G401.6 (cell line): ENCODE data around the gene GCH1.
"Not testable (repeated sequence)": the region's sequence is repeated elsewhere in the genome, so short reads cannot be mapped to it uniquely, and the experiment has no call there.

Experiments used
- FAIRE-seq: peaks from 2 replicates; lab custom pipeline; 2012; peaks lifted over from hg19 to GRCh38; lab: Jason Lieb, UNC

Gene GCH1

DNA sequence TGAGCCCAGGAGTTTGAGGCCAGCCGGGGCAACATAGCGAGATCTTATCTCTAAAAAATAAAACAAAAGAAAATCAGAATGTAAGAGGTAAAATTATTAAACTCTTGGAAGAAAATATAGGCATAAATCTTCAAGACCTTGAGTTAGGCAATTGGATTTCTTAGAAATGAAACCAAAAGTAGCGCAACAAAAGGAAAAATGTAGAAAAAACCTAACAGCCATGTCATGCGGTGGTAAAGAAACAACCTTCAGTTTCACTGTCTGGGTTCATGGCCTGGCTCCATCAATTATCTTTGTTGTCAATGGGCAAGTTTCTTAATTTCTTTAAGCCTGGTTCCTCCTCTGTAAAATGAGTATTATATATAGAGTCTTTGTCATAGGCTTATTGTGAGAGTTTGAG lies 5.6 kb upstream of the GCH1 start:
- FAIRE-seq = no peak

DNA sequence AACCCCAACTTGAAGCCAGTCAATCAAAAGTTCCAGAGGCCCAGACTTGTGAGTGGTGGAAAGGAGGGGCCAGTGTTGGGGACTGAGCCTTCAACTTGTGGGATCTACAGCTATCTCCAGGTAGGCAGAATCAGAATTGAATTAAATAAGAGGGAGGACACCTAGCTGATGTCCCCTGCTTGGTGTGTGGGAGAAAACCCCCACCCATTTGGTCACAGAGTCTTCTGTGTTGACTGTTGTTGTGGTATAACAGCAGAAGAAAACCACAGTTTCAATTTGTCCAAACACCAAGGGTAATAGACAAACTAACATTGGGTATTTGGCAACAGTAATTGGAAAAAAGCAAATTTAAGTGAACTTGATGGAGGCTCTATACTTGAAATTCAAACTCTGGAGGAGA lies 3.4 kb upstream of the GCH1 start:
- no peak for FAIRE-seq

DNA sequence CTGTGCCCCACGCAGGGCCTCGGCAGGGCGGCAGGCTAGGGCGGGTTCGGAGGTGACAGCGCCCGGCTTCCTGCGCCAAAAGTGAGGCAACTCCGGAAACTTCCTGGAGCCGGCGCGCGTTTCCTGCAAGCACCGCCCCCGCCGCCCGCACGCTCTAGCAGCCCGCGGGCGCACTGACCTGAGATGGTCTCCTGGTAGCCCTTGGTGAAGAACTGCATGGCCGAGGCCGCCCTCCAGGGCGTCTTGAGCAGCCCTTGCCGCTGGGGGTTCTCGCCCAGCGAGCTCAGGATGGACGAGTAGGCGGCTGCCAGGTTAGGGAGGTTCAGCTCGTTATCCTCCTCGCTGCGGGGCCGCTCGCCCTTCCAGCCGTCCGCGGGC lies 494 bp downstream of the GCH1 start:
- no peak for FAIRE-seq

DNA sequence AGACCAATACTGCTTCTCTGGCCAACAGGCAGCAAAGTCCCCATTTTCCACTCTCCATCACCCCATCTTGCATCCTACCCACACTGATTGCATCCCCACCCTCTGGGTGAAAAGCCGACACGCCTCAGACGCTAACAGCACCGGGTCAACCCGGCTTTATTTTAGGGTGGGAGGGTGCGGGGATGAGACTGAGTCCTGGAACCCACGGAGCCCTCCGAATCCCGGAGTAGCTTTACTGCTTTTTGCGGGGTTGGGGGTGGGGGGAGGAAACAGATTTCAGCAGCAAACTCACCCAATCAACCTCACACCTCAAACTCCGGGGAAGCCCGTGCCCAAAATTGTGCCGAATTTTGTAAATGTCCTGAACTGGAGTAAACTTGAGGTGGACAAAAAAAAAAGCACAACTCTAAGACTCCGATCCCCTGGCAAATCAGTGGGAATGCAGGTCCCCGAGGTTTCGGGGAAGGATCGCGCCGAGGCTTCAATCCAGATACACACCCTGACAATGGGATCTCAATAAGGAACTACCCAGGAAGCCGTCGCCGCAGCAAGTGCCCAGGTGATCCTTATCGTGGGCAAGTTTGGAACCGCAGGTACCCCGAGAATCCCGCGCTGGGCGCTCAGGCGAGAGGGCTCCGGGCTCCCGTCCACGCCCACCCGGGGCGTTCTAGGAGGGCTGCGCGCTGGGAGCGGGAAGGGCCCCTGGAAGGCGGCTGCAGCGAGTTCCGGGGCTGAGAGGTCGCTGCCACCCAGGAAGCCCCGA lies 1.1 kb downstream of the GCH1 start:
- no peak for FAIRE-seq

DNA sequence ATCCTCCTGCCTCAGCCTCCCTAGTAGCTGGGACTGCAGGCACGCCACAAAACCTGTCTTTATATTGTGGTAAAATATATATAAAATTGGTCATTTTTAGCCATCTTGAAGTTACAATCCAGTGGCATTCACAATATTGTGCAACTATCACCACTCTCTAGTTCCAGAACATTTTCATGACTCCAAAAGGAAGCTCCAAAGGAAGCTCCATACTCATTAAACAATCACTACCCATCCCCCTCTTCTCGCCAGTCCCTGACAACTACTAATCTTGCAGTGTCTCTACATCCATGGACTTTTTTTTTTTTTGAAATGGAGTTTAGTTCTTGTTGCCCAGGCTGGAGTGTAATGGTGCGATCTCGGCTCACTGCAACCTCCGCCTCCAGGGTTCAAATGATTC lies 3.1 kb downstream of the GCH1 start:
- FAIRE-seq = no peak

DNA sequence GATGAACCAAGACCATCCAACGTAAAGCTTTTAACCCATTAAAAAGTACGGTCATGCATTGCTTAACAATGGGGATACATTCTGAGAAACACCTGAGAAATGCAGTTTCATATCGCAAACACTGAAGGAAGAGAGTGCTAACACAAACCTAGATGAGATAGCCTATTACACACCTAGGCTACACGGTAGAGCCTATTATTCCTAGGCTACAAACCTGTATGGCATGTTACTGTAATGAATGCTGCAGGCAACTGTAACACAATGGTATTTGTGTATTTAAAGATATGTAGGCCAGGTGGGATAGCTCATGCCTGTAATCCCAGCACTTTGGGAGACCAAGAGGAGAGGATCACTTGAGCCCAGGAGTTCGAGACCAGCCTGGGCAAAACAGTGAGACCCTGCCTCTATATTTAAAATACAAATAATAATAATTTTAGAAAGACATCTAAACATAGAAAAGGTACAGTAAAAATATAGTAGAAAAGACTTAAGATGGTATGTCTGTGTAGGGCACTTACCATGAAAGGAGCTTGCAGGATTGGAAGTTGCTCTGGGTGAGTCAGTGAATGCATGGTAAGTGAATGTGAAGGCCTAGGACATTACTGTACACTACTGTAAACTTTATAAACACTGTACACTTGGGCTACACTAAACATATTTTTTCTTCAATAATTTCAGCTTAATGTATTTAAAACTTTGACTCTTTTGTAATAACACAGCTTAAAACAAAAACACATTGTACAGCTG lies 4.6 kb downstream of the GCH1 start:
- not testable (repeated sequence) for FAIRE-seq

DNA sequence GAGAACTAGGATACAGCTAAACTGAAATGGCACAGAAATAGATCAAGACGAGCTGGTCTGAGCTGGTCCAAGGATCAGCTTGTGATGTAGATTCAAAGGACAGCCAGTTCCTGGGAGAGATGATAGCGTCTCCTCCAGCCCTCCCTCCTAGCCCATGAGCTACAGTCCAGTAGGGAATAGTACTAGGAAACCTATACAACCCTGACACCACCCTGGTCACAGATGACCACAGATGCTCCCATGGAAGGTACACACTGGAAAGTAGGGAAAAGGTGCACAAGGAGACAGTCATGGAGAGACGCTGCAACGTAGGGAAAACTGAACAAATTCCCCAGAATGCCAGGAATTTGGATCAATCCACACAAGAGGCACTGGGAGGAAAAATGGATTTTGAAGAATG lies 6.9 kb downstream of the GCH1 start:
- no peak for FAIRE-seq

DNA sequence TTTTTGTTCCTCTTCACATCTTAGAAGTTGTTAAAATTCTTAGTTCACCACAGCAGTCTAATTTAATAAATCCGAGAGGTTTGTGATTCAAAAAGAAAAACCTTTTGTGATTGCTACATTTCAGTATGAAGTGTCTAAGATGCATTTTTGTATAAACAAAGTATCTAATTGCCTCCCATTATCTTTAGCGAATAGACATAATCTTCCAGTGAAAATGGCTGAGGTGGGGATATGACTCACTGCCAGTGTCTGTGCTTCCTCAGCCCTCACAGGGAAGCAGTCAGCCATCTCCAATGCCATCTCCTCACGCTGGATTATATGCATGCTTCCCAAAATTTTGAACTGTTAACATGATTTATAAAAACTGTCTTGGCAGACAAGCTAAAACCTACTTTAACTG lies 7.6 kb downstream of the GCH1 start:
- no peak for FAIRE-seq

DNA sequence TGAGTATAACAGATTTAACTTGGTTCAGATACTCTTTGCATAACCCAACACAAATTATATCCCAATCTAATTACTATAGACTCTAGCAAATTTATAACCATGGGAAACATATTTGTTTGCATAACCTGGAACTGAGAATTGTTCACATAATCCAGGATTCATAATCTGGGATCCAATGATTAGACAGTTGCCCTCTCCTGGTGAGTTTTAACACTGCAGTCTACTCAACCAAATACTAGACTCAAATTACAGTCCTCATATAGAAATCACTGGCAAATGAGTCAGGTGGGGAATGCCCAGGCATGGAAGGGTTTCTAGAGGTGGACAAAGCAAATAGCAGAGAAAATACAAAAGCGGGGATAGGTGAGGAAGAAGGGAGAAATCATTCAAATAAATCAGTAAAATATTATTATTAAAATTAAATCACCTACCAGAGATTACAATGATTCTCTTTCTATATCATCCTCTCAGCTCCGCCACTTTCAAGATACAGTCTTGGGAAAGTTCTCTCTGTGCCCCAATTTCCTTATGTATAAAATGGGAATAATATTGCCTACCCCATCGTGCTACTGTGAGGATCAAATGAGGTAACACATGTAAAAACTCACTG lies 9.4 kb downstream of the GCH1 start:
- FAIRE-seq = peak; percentile 70

DNA sequence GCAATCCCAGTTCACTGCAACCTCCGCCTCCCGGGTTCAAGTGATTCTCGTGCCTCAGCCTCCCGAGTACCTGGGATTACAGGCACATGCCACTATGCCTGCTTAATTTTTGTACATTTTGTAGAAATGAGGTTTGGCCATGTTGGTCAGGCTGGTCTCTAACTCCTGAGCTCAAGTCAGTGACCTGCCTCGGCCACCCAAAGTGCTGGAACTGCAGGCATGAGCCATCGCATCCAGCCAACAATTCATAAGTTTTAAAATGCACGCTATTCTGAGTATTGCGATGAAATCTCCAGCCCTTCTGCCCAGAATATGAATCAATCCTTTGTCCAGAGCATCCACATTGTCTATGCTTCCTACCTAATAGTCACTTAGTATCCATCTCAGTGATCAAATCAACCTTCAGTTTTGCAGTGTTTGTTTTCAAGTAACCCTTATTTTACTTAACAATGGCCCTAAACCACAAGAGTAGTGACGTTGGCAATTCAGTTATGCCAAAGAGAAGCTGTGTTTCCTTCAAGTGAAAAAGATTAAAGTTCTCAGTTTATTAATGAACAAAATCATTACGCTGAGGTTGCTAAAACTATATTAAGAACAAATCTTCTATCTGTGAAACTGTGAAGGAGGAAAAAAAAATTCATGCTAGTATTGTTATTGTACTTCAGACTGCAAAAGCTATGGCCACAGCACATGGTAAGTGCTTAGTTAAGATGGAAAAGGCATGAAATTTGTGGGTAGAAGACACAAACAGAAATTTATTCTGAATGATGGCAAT lies 11.0 kb downstream of the GCH1 start:
- no peak for FAIRE-seq

DNA sequence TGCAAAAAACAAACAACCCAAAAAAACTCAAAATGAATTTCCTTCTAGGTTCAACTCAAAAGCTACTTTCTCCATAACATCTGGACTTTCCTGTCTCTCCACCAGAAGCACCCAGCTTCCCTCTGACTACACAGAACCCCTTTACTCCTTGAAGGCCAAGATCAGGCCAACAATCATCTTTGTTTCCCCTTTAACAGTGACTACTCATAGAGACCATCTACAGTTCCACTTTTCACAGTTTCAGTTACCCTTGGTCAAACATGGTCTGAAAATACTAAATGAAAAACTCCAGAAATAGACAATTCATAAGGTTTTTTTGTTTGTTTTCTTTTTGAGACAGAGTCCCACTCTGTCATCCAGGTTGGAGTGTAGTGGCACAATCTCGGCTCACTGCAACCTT lies 11.8 kb downstream of the GCH1 start:
- FAIRE-seq = no peak

DNA sequence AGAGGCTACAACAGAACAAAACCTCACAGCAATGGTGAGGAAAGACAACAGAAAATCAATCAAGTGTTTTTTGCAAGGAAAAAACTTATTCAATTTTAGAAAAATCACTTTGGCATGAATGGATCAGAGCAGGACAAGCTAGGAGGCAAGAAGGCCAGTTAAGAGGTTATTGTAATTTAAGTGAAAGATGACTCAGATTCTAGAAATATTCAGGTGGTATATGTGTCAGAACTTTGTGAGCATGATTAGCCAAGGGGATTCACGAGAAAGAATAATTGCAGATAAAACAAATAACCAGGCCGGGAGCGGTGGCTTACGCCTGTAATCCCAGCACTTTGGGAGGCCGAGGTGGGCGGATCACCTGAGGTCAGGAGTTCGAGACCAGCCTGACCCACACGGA lies 12.7 kb downstream of the GCH1 start:
- FAIRE-seq = no peak

DNA sequence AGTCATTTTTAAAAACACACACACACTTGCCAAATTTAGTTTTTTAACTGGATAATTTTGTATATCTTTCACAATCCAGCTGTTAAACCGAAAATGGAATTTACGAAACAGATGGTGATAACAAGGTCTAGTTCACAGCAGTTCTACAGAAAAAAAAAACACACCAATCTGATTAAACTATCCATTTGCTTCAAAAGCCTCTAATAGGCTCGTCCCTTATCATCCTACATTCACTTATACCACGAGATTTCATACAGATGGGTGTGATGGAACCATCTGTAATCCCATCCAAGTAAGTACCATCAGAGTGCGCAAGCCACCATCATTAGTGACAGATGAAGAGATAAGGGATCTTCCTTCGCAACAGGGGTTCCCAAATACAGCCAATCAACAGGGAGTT lies 20.1 kb downstream of the GCH1 start:
- no peak for FAIRE-seq

DNA sequence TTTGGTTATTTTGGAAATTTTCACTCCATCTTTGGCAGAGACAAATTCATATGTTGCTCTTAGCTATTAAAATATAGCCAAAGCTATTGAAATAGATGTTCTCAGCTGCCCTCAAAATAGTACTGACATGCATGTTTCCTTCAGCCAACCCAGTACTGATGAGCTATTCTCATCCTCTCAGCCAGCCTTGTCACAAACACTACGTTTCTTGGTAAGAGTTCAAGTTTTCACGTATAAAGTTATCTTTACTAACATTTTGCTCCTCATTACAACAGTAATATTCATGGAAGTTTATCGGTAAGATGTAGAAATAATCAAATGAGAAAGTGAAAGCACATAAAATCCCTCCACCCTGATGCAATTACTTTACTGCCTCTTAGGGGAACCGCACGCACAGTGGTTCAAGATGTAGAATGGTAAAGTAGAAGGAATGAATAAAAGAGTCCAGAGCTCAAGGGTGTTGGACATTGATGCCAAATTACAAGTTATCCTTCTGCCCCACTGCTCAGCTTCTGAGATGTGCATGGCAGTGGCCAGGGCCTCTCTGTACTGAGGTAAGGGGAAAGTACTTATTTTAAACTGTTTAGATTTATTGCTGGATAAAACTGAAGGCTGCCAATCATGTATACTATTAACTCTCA lies 20.7 kb downstream of the GCH1 start:
- FAIRE-seq = no peak

DNA sequence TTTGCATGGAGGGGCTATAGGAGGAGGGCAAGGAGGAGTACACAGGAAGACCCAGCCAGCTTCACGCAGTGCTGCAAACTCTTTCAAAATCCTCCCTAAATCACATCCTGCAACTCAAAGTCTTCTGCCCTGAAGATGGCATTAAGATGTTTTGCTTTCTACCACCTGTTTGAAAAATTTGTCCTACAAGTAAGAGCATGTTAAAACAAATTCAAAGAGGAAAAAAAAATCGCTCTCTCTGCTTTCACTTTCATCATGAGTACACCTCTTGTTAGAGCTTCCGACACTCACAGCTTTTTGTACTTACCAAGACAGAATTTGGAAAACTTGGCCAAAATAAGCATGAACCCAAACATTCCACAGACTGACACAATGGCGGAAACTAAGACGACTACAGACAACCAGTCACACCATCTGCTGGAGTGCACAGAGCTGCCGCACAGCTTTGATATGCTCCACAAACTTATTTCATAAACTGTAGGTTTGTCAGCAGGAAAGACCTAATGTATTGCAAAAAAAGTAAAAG lies 21.3 kb downstream of the GCH1 start:
- no peak for FAIRE-seq

DNA sequence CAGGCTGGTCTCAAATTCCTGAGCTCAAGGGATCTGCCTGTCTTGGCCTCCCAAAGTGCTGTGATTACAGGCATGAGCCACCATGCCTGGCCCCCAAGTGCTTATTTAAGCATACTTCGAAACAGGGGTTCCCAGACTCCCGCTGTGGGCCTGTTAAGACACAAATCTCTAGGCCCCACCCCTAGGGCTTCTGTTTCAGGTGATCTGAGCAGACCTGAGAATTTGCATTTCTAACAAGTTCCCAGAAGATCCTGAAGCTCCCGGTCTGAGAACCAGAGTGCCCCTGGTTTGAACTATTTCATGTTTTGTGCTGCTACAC lies 25.0 kb downstream of the GCH1 start:
- no peak for FAIRE-seq

DNA sequence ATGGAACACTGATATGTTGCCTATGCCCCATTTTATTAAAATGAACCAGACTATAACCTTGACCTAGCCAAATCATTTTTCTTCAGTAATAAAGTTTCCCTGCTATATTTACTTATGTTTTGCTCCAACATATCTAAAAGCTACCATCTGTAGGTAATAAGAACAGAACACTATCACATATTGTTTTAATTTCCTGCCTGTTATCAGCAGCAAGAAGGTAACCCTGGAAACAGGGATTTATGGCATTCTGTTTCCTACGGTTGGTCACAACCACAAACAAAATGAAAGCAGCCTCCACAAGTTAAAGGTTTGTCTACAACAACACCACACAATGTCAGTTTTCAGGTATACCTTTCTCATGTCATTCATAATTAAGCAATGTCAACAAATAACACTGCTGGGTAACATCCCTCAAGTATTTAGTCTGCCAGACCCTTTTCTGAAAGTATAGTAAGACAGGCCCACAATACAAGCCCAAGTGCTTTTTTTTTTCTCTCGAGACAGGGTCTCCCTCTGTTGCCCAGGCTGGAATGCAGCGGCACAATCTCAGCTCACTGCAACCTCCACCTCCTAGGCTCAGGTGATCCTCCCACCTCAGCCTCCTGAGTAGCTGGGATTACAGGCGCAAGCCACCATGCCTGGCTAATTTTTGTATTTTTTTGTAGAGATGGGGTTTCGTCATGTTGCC lies 25.5 kb downstream of the GCH1 start:
- no peak for FAIRE-seq

DNA sequence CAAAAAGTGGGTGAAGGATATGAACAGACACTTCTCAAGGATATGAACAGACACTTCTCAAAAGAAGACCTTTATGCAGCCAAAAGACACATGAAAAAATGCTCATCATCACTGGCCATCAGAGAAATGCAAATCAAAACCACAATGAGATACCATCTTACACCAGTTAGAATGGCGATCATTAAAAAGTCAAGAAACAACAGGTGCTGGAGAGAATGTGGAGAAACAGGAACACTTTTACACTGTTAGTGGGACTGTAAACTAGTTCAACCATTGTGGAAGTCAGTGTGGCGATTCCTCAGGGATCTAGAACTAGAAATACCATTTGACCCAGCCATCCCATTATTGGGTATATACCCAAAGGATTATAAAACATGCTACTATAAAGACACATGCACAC lies 27.0 kb downstream of the GCH1 start:
- not testable (repeated sequence) for FAIRE-seq

DNA sequence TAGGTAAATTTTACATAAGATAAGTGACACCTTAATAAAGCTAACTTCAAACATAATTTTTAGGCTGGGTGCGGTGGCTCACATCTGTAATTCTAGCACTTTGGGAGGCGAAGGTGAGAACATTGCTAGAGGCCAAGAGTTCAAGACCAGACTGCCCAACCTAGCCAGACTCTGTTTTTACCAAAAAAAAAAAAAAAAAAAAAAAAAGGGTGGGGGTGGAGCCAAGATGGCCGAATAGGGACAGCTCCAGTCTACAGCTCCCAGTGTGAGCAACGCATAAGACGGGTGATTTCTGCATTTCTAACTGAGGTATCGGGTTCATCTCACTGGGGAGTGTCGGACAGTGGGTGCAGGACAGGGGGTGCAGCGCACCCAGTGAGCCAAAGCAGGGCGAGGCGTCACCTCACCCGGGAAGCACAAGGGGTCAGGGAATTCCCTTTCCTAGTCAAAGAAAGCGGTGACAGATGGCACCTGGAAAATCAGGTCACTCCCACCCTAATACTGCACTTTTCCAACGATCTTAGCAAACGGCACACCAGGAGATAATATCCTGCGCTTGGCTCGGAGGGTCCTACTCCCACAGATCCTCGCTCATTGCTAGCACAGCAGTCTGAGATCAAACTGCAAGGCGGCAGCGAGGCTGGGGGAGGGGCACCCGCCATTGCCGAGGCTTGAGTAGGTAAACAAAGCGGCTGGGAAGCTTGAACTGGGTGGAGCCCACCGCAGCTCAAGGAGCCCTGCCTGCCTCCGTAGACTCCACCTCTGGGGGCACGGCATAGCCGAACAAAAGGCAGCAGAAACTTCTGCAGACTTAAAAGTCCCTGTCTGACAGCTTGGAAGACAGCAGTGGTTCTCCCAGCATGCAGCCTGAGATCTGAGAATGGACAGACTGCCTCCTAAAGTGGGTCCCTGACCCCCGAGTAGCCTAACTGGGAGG lies 32.2 kb downstream of the GCH1 start:
- not testable (repeated sequence) for FAIRE-seq

DNA sequence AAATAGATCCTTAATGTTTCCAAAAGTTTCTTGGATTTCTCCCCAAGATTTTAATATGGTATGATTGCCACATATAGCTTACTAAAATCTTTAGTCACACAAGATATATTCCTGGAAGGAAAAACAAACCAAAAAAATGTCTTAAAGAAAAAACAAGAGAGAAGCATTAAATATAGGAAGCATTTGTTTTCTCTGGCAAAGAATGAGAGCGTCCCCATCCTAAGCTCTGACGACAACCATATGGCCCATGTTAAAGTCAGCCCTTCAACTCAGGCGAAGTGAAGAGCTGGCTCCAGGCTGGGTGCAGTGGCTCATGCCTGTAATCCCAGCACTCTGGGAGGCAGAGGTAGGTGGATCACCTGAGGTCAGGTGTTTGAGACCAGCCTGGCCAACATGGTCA lies 35.6 kb downstream of the GCH1 start:
- no peak for FAIRE-seq

DNA sequence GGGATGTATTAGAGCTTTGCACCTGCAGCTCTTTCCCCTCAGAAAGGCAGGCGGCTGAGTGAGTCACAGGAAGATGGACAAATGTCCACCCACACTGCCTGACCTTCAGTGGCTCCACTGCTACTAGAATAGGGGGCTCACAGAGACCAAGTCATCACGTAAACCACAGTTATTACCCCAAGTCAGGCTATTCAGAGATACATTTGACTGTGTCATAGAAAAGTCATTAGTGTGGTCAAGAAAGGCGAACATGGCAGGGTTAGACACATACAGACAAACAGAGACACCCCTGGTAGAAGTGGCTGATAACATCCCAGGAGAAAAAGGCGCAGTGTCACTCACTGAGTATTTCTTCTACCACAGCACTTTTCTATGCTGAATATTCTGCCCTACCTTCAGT lies 36.0 kb downstream of the GCH1 start:
- no peak for FAIRE-seq
